ENCODE measurements around the gene CCL15.

The CCL15 gene

GRCh38 chr17:35965272-35965671 is 36.1 kb downstream of the CCL15 start:
- no peak for DNase-seq
- in situ Hi-C loops (cut with HindIII; ENCODE audit: low pct_ligation_motif_present, low pct_unique_long_range_greater_than_20kb, low sequenced_read_pairs): no loop called here

GRCh38 chr17:35963663-35964062 is 37.7 kb downstream of the CCL15 start:
- in situ Hi-C loops (cut with HindIII; ENCODE audit: low pct_ligation_motif_present, low pct_unique_long_range_greater_than_20kb, low sequenced_read_pairs): no loop called here
- no peak for DNase-seq

- in situ Hi-C loops (cut with HindIII; ENCODE audit: low pct_ligation_motif_present, low pct_unique_long_range_greater_than_20kb, low sequenced_read_pairs): no loop called here
These were observed 47.6 kb downstream of the CCL15 start for GRCh38 chr17:35953720-35954119.

GRCh38 chr17:35949401-35949800 is 52.0 kb downstream of the CCL15 start:
- in situ Hi-C loops (cut with HindIII; ENCODE audit: low pct_ligation_motif_present, low pct_unique_long_range_greater_than_20kb, low sequenced_read_pairs): no loop called here
- no peak for DNase-seq

More at GRCh38 chr17:35953720-35954119, 47.6 kb downstream of the CCL15 start:
- DNase-seq: no peak

GRCh38 chr17:35948092-35948491 is 53.3 kb downstream of the CCL15 start:
- DNase-seq: no peak
- in situ Hi-C loops (cut with HindIII; ENCODE audit: low pct_ligation_motif_present, low pct_unique_long_range_greater_than_20kb, low sequenced_read_pairs): no loop called here
